GM21576 (cell line): ENCODE measurements around the gene PITPNM3.
"Not testable (repeated sequence)": the region's sequence is repeated elsewhere in the genome, so short reads cannot be mapped to it uniquely, and the experiment has no call there.

Source experiments
- ATAC-seq: cut with Tn5 transposase; IDR thresholded peaks from one replicate; pipeline ENCODE4 v1.9.1; 2021; ENCODE audit warnings: mild to moderate bottlenecking, moderate library complexity; ENCODE audit not compliant: unreplicated experiment

PITPNM3 gene

GRCh38 chr17:6556121-6557039 is at the start of gene PITPNM3:
Gene PITPNM3, minus strand, starts transcription at chr17:6556555. Its CDS starts 149 bp downstream, at chr17:6556406.
- ATAC-seq = no peak

- no peak for ATAC-seq
Measured at GRCh38 chr17:6605142-6605541, 48.8 kb upstream of the PITPNM3 start.

GRCh38 chr17:6603744-6604325 is 47.5 kb upstream of the PITPNM3 start:
- no peak for ATAC-seq

GRCh38 chr17:6602141-6602540 is 45.8 kb upstream of the PITPNM3 start:
- ATAC-seq = no peak

DNA sequence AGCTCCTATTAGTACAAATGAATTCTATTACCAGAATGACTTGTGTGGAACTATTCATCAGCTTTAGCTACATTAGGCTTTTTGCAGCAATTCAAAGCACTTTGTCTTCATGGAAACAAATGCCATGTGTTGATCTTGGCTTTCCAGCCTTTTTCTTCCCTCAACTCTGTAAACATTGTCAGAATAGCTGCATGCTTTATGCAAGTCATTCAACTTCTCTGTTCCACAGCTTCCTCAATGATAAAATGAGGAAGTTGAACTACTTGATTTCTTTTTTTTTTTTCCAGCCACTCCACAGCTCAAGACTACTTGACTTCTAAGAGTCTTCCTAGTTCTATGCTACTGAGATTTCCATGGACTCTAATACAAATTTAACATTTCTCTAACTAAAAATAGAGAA is 43.0 kb upstream of the PITPNM3 start:
- ATAC-seq = no peak

GRCh38 chr17:6597727-6598126 is 41.4 kb upstream of the PITPNM3 start:
- ATAC-seq = no peak

DNA sequence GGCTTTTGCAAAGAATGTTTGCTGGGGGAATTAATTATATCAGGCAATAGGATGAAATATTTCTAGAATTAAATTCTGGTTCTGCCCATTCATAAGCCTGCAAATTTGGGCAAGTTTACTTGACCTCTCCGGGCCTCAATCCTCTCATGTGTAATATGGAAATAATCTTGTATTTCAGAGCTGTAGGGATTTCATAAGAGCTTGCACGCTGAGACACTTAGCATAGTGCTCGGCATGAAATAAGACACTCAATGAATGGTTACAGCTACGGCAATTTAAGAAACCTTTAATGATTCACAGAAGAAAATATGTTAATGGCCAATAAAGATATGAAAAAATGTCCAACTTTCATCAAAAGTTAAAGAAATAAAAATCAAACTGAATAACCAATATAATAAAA is 40.6 kb upstream of the PITPNM3 start:
- ATAC-seq = no peak

DNA sequence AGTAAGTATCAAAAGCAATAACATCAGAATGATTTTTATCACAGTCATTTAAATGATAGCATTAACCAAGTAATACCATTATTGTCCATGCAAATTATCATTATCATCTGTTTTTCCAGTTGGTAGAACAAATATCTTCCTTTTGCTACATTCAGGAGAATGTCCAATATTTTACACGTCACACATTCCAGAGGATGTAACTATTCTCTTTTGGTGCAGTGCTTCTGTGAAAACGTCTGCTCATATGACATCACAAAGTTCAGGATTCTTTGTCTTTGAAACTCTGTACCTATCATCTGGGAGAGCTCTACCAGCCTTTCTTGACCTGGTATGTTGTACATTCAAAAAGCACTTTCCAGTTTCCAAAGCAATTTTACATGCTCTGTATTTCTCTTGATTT is 40.2 kb upstream of the PITPNM3 start:
- ATAC-seq = no peak

DNA sequence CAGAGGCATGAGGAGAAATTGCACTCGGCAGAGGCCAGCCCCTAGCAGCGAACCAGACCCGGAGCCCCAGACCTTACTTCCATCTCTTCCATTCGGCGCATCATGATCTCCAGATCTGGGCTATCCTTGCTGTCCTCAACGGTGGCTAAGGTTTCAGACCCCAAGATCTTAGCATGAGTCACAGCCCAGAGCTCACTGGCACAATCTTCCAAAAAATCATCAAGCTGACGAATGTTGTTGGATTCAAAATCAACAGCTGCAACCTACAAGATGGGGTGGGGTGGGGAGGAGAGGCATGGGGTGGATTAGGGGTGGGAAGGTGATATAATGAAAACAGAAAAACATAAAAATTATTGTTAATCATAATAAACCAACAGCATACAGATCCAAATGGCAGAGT is 39.7 kb upstream of the PITPNM3 start:
- no peak for ATAC-seq

DNA sequence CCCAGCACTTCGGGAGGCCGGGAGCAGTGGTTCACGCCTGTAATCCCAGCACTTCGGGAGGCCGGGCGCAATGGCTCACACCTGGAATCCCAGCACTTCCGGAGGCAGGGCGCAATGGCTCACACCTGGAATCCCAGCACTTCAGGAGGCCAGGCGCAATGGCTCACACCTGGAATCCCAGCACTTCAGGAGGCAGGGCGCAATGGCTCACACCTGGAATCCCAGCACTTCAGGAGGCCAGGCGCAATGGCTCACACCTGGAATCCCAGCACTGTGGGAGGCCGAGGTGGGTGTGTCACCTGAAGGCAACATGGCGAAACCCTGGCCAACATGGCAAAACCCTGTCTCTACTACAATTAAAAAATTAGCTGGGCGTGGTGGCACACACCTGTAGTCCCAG is 37.0 kb upstream of the PITPNM3 start:
- not testable (repeated sequence) for ATAC-seq

- no peak for ATAC-seq
Measured at GRCh38 chr17:6592173-6592572, 35.8 kb upstream of the PITPNM3 start.

DNA sequence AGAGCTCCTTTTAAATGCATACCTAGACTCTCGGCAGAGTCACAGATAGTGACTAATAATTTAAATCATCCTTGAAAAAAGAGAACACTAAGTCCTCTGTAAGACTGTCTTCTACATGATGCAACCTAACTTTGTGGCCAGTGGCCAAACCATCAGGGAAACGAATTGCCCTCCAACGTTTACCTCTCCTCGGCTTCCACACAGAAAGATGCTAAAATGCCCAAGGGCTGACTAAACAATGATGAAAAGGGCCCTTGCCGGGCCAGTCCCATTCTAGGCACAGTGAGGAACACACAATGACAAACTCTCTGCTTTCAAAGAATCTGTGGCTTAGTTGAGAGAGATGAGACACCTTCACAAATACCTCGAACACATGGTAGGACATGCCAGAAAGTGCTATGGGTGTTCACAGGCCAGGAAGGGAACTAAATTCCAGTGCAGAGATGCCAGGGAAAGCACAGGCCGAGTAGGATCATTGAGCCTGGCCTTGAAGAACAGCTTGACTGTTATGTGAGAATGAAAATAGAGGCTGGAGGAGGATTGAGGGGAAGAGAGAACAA is 35.3 kb upstream of the PITPNM3 start:
- no peak for ATAC-seq

DNA sequence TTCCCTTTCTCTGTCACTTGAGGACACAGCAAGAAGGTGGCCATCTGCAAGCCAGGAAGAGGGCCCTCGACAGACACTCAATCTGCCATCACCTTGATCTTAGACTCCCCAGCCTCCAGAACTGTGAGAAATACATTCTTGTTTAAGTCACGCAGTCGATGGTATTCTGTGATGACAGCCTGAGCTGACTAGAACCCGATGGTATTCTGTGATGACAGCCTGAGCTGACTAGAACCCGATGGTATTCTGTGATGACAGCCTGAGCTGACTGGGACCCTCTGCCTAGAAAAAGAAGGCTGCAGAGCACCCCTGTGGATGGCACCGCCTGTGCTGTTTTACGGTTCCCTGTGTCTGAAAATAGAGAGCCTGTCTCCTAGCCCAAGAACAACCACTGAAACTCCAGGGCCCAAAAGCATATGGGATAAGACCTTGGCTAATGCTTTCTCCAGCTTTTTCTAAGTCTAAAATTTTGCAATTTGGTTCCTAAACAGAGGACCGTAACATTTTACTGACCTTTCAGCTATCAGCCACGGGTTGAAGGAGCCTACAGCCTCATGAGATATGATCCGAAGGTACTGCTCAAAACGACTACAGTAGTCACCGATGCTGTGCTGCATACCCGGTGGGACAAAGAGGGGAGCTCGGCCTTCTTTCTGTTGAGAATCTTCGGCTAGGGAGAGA is 33.1 kb upstream of the PITPNM3 start:
- no peak for ATAC-seq

DNA sequence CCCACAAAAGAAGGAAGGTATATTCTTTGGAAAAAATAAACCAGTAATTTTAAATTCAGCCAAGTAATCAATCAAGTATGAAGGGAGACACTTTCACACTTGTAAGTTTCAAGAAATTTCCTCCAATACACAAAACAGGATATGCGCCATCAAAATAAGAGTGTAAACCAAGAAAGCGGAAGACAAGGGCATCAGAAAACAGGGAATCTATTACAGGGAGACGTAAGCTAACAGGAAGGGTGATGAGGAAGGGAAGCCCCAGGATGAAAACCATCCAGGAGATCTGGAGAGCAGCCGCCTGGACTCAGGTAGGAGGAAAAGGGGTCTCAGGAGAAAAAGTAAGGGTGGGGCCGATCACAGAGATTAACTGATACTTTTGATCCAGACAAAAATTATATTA is 31.8 kb upstream of the PITPNM3 start:
- ATAC-seq = no peak

GRCh38 chr17:6587310-6587709 is 31.0 kb upstream of the PITPNM3 start:
- no peak for ATAC-seq

GRCh38 chr17:6583411-6583810 is 27.1 kb upstream of the PITPNM3 start:
- ATAC-seq = no peak

- no peak for ATAC-seq
Measured at GRCh38 chr17:6580625-6581024, 24.3 kb upstream of the PITPNM3 start.

DNA sequence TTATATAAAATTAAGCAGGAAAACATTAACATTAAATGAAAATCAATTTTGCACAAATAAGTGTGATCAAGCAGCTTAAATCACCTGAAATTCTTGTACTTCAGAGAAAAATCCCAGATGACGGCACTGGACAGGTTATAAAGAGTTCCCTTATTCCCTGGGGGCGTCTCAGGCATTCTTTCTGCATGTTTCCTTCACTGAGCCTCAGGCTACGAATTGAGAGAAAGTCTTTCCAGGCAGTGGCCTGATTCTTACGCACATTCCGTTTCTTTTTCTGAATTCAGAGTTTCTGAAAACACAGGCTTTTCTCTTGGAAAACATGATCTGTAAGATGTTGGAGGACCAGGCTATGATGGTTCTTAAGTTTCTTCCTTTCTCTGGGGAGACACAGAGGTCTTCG is 22.1 kb upstream of the PITPNM3 start:
- no peak for ATAC-seq

DNA sequence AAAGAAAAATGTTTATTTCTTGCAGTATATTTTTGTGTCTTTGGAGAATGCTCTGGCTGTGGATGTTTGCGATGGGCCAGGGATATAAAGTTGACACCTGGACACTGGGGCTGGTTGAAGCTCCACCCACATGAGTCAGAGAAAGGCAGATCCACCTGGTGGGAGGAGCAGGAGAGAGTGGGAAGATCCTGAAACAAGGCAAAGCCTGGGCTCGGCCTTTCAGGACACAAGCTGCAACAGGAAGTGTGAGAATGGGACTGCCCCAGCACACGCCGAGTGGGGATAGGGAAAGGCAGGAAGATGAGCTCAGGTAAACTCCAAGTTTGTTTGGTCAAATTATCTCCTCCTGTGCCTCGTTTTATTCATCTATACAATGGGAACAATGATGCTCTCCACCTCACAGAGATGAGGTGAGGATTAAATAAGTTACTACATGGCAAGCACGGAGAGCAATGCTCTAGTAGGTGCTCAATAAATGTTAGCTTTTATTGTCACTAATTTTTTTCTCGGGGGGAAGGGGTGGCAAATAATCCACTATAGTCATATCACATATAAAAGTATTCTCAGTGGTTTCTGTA is 21.4 kb upstream of the PITPNM3 start:
- no peak for ATAC-seq

- no peak for ATAC-seq
Measured at GRCh38 chr17:6576038-6576785, 19.9 kb upstream of the PITPNM3 start.
